GM19395 (cell line): ENCODE results near the gene ALDH1A2.
"Not testable (repeated sequence)": the region's sequence is repeated elsewhere in the genome, so short reads cannot be mapped to it uniquely, and the experiment has no call there.

Experiments used
- ATAC-seq: cut with Tn5 transposase; IDR thresholded peaks from one replicate; pipeline ENCODE4 v1.9.1; 2021; ENCODE audit warnings: mild to moderate bottlenecking, moderate library complexity; ENCODE audit not compliant: unreplicated experiment

Gene ALDH1A2

DNA sequence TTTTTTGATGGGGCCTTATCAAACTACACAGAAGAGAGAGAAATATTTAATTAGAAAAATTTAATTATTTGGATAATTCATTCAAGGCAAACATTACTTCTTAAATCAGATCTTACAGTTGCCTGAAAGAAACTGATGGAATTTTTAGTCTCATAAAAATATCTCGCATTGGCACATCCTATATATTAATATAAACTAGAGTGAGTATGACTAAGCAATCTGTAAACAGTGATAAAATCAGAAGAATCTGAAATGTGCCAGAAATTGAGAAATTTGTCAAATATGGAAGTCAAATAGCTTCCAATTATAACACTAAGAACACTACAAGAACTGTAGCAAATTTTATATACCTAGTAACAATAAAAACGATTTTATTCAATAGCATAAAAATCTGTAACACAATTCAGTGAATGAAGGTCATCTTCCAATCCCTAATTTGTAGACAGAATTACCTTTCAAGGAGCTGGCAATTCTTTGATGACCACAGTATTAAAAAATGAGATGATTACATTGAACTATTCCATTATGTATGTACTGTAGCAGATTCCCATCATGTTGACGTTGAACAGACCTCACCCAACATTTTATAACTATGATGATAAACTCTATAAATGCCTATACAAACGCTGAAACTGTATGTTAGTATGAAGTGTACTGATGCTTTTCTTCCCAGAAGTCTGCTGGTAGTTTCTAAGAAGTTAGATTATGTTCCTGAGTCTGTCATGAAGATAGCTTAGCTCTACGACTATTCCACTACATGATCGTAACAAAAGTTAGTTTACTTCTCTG lies 63.0 kb downstream of the ALDH1A2 start:
- no peak for ATAC-seq

DNA sequence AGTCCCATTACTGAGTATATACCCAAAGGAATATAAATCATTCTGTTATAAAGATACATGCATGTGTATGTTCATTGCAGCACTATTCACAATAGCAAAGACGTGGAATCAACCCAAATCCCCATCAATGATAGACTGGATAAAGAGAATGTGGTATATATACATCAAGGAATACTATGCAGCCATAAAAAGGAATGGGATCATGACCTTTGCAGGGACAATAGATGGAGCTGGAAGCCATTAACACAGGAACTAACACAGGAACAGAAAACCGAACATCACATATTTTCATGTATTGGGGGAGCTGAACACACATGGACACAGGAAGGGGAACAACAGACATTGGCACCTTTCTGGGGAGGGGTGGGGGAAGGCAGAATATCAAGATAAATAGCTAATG lies 65.8 kb downstream of the ALDH1A2 start:
- ATAC-seq, result not testable (repeated sequence)

DNA sequence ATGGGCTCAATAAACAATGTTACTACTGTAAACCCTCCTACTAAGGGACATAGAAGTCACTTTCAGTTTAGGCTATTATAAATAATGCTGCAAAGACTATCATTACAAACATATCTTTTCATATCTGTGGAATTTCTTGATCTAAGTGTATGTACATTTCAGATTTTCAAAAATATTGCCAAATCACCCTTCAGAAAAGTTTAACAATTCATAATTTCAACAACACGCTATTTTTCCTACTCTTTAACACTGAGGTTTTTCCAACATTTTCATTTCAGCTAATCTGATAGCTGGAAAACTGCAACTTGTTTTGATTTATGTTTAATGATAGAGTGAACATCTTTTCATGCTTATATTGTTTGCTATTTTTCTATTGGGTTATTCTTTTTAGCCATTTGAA lies 69.0 kb downstream of the ALDH1A2 start:
- no peak for ATAC-seq

DNA sequence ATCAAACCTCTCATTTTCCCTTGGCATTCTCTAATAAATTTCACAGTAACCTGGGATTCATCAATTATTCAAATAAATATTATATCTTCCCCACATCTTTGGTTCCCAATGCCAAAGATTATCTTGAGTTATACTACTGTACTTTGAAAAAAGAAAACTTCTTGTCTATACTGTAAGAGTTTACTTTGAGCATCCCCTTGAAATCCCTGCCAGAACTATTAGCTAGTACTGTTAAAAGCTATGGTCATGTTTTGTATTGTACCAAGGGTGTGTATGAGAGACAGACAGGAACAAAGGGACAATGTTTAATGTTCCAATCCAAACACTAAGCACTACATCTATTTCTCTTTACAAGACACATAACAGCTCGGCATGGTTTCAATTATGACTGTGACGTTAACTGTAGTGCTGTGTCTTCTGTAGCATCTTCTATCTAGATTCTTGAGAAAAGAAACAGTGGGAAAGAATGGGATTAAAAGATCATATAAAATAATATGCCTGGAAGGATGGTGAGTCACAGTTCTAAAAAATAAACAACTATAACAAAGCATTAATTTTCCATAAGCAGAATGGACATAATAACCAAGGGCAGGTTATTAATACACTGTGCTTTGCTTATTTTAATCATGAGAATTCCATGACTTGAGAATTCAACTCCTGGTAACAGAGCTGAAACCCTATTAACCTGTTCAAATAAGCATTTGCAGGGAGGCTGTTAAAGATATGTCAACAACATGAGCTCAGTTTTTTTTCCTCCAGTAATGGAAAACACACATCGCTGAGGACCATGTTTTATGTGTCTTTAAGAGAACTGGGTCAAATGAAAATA lies 71.1 kb downstream of the ALDH1A2 start:
- no peak for ATAC-seq

DNA sequence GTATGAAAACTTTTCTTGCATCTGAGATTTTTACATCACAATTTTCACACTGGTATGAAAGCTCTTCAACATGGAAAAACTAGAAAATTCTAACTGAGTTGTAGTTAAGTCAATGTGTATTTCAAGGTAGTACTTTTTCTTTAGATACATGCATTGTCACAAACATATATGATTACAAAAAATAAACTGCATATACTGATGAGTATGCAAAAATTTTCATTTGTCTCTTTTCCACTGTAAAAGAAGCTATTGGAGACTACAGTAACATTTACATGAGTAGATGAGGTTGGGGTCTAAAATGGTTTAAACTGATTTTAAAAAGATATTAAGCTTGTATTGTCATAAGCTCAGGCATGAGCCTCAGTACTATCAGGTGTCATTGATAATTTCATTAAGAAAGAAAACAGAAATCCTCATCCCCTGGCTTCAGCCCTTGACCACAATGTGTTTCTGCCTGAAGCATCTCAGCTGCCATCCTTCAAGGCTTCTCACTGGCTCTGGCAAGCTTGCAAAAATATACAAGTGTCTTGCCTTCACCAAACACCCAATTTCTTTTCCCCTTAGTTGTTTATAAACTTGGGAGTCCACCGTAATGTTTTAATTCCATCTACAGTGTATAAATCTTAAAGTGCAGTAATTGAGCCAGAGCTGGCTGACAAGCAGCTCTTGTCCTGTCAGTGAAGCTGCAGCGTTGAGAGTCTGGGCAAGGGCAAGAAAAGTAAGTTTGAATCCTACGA lies 71.9 kb downstream of the ALDH1A2 start:
- no peak for ATAC-seq

DNA sequence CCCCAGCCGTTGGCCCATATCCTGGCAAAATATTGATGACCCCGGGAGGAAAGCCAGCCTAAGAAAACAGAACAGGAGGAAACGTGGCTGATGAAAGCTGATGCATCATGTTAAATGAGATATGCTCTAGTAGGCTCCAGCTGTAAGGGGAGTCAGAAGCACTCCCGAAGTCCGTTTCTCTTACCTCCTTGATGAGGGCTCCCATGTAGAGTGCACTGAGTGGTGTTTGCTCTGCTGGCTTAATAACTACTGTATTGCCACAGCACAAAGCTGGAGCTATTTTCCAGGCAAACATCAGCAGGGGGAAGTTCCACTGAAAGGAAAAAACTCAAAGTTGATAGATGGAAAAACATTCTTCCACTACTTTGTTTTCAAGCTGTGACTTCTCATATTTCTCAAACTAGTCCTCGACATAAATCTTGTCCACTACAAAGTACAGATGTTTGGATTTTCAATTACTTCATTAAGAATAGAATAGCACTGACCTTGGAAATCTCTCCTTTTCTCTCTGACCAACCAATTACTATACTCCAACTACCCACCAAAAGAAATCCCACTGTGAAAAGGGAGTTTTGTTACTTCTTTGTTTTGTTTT lies 72.7 kb downstream of the ALDH1A2 start:
- no peak for ATAC-seq

DNA sequence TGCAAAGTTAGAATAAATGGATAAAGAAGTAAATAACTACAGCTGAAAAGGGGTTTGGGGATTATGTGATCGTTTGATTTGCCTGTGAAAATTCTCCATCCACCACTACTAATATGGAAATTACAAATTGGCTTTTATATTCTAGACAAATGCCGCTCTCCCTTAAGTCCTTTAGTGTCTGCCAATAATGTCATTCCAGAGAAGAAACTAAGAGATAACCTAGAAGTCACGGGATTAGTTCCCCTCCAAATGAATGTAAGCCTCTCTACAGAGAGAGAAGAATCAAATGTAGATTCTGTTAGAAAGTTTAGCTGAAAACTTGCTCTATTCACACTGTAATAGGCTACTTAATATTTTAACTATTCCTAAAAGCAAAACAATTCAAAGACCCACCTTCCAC lies 92.0 kb downstream of the ALDH1A2 start:
- ATAC-seq, result no peak

DNA sequence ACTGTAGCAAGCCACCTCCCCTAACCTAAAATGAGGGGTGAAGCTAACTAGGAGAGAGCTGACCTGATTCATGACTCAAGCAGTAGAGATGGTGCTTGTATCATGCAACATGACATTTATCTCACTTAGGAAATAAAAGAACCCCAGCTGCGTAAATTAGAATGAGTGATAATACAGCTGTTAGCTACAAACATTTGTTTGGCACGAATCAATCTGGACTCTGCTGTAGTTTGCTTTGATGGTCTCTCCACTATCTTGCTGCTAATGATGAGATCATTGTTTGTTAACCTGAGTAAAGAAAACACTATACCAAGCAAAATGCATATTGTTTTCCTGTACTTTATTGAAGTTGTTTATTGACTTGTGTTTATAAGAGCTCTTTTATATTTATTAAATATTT lies 92.6 kb downstream of the ALDH1A2 start:
- no peak for ATAC-seq

DNA sequence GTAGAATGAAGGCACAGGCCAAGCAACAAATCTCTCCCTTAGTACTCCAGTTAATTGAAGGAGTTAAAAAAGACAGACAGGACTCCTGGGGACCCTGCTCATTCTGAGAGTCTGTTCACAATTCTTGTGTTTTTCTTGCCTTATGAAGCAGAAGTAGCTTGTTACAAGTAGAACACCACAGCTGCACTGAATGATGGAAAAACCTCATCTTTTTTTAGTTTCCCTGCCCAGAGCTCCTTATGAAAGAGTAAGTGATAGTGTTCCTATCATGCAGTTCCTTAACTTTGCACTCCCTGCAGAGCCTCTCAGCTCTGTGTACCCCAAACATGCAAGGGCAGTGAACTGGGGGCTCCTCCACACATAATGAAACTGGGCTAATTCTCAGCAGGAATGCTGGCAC lies 95.5 kb downstream of the ALDH1A2 start:
- ATAC-seq, result no peak

DNA sequence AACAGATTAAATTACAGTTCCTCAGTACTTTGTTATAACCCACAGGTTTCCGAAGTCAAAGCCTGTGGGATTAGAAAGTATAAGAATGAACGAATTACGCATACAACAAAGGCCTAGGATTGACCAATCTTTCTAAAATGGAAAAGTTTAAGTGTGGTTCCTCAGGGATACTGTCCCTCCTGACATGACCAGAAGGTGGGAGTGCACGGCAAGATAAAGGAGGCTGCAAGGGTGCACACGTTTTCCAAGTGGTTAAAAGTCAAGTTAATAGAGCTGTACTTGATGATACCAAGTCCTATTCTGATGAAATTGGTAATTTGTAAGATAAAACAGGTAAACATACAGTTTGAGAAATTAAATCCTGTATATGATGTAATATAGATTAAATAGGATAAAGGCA lies 96.2 kb downstream of the ALDH1A2 start:
- no peak for ATAC-seq

DNA sequence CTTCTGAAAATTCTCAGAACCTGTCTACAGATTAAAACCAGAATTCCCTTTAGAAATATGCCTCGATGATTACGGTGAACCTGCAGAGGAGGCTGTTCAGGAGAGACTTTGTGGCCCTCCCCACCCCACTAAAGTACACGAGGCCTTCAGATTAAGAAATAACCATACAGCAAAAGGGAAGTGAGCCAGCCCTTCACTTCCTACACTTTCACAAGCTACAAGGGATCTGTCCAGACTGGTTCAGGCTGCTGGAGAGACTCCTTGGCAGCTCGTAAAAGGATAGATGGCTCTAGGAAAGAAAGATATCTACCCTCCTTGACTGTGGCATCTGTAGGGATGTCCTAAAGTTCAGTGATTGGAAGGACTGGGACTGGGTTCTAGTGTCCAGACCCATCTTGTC lies 102.6 kb downstream of the ALDH1A2 start:
- ATAC-seq, result no peak

DNA sequence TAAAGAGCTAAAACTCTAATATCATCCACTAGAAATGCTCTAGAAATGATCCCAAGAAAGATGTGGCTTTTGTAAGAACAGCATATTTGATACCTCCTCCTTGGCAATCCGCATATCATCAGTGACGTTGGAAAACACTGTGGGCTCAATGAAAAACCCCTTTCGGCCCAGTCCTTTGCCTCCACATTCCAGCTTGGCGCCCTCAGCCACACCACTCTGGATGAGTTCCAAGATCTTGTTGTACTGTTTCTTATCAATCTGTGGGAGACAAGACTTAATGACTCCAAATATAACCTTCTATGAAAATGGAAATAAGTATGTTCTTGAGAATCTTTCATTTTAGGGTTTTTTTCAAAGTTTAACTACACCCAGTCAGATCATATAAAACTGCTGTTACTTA lies 103.6 kb downstream of the ALDH1A2 start:
- ATAC-seq, result no peak

DNA sequence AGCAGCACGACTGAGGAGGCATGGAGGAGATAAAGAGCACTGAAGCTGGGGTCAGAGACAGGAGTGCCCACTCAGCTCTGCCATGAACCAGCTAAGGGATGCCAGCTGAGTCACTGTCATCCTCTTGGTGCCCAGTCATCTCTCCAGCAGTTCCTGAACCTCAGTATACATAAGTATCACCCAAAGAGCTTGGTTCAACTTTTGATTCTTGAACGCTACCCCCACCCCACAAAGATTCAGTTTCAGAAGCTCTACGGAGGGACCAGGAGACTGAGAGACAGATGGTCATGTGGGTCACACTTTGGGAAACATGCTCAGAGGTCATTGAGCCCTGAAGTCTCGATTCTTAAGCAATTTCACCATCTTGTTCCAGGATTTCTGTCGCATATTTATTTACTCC lies 108.4 kb downstream of the ALDH1A2 start:
- ATAC-seq, result no peak

DNA sequence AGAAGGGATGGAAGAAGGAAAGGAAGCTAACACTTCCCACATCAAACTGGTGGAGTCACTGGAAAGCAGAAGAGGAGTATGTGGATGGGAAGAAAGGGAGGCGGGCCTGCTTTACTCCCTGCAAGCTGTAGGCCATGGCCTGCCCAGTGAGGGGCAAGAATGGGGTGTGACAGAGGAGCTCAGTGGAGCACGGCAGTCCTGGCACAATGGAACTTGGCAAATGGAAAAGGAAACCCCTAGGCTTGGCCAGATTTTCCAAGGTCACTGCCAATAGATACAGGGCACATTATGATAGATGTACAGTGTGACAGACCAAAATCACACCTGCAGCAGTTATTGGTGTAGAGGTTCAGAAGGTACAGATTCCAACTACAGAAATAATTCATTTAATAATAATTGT lies 111.6 kb downstream of the ALDH1A2 start:
- ATAC-seq, result no peak

DNA sequence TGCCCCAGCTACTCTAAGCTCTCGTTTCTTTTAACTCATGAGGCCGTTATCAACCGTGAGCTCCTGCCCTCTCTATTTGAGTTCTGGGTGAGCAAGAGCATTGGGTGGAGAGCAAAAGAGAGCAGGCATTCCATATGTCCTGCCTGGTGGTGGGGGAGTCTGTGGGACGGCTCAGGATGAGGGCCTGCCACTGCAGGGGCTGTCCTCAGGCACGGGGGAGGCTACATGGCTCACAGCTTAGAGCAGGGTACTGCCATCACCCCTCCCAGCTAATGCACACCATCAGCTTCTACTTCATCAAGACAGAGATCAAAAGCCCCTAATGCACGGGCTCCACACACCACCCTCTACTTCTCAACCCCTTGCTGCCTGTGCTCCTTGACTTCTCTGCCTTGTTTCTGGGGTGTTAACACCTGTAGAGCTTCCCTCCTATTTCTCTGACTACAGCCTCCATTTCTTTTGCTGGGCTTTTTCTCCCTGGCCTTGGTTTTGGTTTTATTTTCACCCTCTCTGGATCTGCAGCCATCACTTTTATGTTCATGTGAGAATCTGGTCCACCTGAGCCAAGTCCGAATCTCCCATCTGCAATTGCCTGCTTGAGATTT lies 114.1 kb downstream of the ALDH1A2 start:
- no peak for ATAC-seq

DNA sequence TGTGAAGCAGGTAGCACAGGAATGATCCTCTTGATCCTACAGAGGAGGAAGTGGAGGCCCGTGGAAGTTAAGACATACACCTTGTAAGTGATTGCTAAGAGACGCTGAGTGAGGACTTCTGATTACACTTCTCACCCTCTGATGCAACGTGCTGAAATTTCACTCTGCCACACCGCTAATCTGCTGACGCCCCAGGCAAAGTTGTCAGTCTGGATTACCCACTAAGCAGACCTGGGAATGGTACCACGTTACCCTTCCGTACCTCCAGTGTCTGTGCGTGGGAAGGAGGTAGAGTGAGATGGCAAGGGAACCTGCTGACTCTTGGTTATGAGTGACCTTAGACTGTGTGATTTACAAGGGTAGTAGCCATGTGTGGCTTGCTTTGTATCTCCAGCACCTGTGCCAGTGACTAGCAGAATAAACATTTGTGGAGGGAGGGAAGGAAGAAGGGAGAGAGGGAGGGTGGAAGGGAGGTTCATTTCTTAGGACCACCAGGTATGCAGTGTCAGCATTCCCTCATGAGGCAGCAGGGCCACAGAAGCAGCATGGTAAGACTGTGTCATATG lies 115.0 kb downstream of the ALDH1A2 start:
- ATAC-seq, result no peak

DNA sequence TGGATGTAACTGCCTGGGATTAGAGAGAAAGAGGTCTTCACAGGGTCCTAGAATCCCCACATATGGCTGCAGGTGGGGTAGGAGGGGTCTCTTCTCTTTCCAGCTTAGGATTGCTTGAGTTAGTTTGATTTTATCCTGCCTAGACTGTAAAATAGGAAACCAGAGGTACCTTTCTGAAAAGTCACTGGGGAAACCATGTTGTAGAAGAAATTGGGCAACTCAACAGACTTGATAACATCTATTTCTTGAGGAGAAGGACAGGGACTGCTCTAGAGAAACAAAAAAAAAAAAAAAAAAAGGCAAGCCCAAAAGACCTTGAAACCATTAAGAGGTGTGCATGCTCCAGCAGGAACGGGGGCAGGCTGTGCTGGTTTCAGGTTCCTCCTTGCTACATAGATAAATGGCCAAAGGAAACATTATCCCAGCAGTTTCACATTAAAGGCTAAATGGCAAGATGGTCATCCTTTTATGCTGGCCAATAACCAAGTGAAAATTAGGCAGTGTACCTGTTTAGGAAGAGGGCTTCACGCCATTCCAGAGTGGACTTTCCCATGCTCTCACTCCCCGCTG lies 116.1 kb downstream of the ALDH1A2 start:
- ATAC-seq, result no peak

DNA sequence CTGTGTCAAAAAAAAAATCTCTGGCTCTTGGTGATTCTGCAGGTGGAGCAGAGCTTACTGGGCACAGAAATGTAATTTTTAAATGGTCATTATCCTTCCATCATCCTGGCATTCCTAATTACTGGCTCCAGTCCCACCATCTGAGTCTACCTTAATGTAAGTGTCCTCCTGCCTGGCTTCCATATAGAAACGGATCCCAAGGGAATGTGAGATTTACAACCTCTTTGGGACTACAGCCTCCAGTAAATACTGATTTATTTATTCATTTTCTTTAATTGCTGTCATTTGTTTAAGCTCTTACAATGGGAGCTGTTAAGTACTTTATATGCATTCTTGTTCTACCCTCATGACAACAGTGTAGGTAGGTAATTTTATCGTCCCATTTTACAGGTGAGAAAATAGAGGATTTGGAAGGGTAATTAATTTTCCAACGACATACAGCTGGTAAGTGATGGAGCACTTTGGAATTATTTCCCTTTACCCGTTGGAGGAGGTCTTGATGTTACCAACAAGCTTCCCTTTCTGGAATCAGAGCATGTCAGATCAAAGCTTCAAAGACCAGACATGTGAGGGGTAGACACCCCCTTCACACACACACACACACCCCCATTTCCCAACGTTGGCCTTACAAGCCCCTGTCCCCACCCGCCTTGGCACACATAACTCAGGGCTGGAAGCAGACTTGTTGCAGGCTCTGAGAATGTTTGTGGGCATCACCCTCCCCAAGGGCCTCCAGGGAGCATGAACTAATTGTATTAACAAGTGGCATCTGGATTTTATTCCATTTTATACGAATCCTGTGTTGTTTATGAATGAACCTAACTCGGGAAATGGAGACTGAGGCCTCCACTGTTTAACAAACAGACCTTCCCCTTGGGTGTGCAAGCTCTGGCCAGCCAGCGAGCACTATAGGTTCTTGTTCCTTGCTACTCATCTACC lies 116.9 kb downstream of the ALDH1A2 start:
- no peak for ATAC-seq

DNA sequence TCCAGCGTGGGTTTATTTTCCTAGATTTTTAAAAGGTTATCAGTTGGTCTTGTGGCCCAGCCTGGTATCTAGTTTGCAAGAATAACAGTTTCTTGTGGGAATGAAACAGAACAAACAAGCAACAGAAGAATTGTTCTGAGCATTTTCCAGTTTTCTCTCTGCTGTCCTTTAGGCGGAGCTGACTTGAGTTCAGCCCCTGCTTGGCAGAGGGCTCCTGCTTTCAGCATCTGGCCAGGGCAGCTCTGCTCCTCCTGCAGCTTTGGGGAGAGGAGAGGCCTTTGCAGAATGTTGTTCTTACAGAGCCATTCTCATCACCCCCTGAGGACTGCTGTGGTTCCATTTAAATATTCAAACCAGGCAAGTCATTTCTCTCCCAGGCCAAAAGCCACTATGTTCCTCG lies 117.7 kb downstream of the ALDH1A2 start:
- no peak for ATAC-seq
